PFSK-1 (cell line): ENCODE measurements around the gene ITIH5.

Source experiments
- FOXP2 ChIP-seq: optimal IDR thresholded peaks from 2 replicates; pipeline ENCODE3; 2011; ENCODE audit warnings: borderline replicate concordance, control low read depth, inconsistent platforms; ENCODE audit not compliant: insufficient read depth; ENCODE audit errors: extremely low read length, extremely low read depth
- POLR2AphosphoS5 ChIP-seq: IDR thresholded peaks from 2 replicates; pipeline ENCODE4 v1.6.1; 2012; ENCODE audit warnings: low read depth, mild to moderate bottlenecking, control low read depth, low read length, moderate library complexity
- SIN3A ChIP-seq: IDR thresholded peaks from 2 replicates; pipeline ENCODE4 v1.6.1; 2012; ENCODE audit warnings: mild to moderate bottlenecking, low read length, moderate library complexity, borderline replicate concordance; ENCODE audit not compliant: insufficient read depth
- TAF1 ChIP-seq: IDR thresholded peaks from 2 replicates; pipeline ENCODE4 v1.6.1; 2012; ENCODE audit warnings: low read length, control low read depth, borderline replicate concordance; ENCODE audit not compliant: insufficient read depth
- TF ChIP-seq, protein P1 (sequence below), 2 experiments: IDR thresholded peaks; 2 replicates each; pipeline versions ENCODE4 v1.6.1 to v1.8.0; 2011 to 2012; ENCODE audit warnings: low read depth in 2 of 2, low read length in 2 of 2, control low read depth in 1 of 2, inconsistent platforms in 1 of 2, mild to moderate bottlenecking in 1 of 2, moderate library complexity in 1 of 2; ENCODE audit not compliant: insufficient read depth in 1 of 2

DNA sequence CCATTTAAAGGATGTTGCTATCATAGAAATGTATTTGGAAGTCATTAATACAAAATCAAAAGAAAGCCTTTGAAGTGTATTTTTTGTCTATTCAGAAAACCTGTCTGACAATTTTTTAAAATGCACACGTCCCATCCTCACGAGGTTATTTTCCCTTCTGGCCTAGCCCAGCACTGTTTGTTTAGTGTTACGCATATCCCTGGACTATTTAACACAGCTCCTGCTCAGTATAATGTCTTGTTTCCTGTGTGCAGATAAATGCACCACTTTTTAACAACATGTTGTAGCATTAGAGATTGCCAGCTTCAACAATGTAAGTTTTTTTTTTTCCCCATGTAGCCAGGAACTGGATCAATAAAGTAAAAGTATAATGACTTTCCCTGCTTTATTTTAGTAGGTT lies 153.3 kb downstream of the ITIH5 start:
- no peak for TF ChIP-seq POLR2AphosphoS5
- TF ChIP-seq SIN3A = no peak
- no peak for TF ChIP-seq TAF1
- TF ChIP-seq, protein P1, sequence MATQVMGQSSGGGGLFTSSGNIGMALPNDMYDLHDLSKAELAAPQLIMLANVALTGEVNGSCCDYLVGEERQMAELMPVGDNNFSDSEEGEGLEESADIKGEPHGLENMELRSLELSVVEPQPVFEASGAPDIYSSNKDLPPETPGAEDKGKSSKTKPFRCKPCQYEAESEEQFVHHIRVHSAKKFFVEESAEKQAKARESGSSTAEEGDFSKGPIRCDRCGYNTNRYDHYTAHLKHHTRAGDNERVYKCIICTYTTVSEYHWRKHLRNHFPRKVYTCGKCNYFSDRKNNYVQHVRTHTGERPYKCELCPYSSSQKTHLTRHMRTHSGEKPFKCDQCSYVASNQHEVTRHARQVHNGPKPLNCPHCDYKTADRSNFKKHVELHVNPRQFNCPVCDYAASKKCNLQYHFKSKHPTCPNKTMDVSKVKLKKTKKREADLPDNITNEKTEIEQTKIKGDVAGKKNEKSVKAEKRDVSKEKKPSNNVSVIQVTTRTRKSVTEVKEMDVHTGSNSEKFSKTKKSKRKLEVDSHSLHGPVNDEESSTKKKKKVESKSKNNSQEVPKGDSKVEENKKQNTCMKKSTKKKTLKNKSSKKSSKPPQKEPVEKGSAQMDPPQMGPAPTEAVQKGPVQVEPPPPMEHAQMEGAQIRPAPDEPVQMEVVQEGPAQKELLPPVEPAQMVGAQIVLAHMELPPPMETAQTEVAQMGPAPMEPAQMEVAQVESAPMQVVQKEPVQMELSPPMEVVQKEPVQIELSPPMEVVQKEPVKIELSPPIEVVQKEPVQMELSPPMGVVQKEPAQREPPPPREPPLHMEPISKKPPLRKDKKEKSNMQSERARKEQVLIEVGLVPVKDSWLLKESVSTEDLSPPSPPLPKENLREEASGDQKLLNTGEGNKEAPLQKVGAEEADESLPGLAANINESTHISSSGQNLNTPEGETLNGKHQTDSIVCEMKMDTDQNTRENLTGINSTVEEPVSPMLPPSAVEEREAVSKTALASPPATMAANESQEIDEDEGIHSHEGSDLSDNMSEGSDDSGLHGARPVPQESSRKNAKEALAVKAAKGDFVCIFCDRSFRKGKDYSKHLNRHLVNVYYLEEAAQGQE (IDR thresholded peaks at IDR 0.05; ENCODE audit: insufficient read depth in 1 of 2, low read depth in 2 of 2, low read length in 2 of 2) = no peak
- TF ChIP-seq FOXP2 = no peak
